HepG2 (cell line): ENCODE results near the gene IKBKE. TPM values are rescaled to one million over a fixed set of nuclear protein-coding genes. Genes with fewer than 3 reads are reported as not detected.

Experiments used
- ATAC-seq: fragments of 200-7000 bp; cut with Tn5 transposase; 3 replicates; pipeline ENCODE4 v1.9.1; 2020; ENCODE audit warnings: mild to moderate bottlenecking, moderate library complexity
- BruUV-seq: library from RNA; stranded (reverse); fragments of 400-500 nt; replicated peaks from 2 replicates; lab custom pipeline; 2021; lab: Mats Ljungman, UMichigan
- CTCF ChIA-PET: fragments of 300-600 bp; formaldehyde crosslinking; extraction: SDS; loops from one replicate; lab custom pipeline; 2021; ENCODE audit warnings: low total read pairs, inconsistent platforms, low intra/inter-chr PET ratio; lab: Yijun Ruan, JAX
- POLR2A ChIA-PET: fragments of 350-600 bp; sonication (Branson Sonifier 250); formaldehyde crosslinking; loops from one replicate; lab custom pipeline; 2020; ENCODE audit warnings: antibody characterized with exemption, inconsistent platforms; lab: Yijun Ruan, JAX
- DNase-seq: peaks from one replicate; pipeline ENCODE4 v3.0.0-alpha.2; 2015; ENCODE audit warnings: low spot score
- FAIRE-seq: peaks from 3 replicates; lab custom pipeline; 2011; peaks lifted over from hg19 to GRCh38; lab: Jason Lieb, UNC
- H2AFZ ChIP-seq: one replicate; pipeline ENCODE4 v1.6.1; 2011; ENCODE audit warnings: low read length, inconsistent platforms
- H3K27ac ChIP-seq: fragments of 300-600 bp; 3 replicates; pipeline ENCODE4 v1.8.0; 2011; ENCODE audit warnings: mixed run types, mild to moderate bottlenecking, mixed read lengths, low read length, inconsistent platforms; ENCODE audit not compliant: insufficient read depth; ENCODE audit errors: extremely low read length
- H3K27me3 ChIP-seq, 2 experiments: fragments of 200-600 bp in 1 of 2; 2 replicates in 1 of 2; 3 replicates in 1 of 2; pipeline versions ENCODE4 v1.6.0 to v1.8.0; 2011; ENCODE audit warnings: low read length in 2 of 2, mild to moderate bottlenecking in 2 of 2, moderate library complexity in 2 of 2, inconsistent platforms in 1 of 2; ENCODE audit not compliant: insufficient read depth in 2 of 2, control insufficient read depth in 1 of 2
- H3K36me3 ChIP-seq, 2 experiments: fragments of 200-600 bp in 1 of 2; replicated peaks in 1 of 2; 2 replicates in 1 of 2; 3 replicates in 1 of 2; pipeline versions ENCODE4 v1.5.1 to v1.8.0; 2011; ENCODE audit warnings: low read length in 2 of 2, inconsistent platforms in 1 of 2; ENCODE audit not compliant: insufficient read depth in 2 of 2, control insufficient read depth in 1 of 2
- H3K4me1 ChIP-seq: 2 replicates; pipeline ENCODE4 v1.5.1; 2012; ENCODE audit warnings: low read length, inconsistent platforms; ENCODE audit not compliant: insufficient read depth
- H3K4me2 ChIP-seq: 2 replicates; pipeline ENCODE4 v1.6.0; 2011; ENCODE audit warnings: low read depth, low read length, inconsistent platforms
- H3K4me3 ChIP-seq, 3 experiments: fragments of 200-600 bp in 1 of 3; sonication (generic), shearing (Covaris generic) in 1 of 3; replicated peaks in 1 of 3; 2 replicates each; pipeline ENCODE4 v1.5.1; 2011 to 2016; ENCODE audit warnings: low read length in 3 of 3, inconsistent platforms in 2 of 3, low read depth in 2 of 3, mild to moderate bottlenecking in 2 of 3, control low read depth in 1 of 3, mixed read lengths in 1 of 3; ENCODE audit not compliant: insufficient read depth in 1 of 3
- H3K79me2 ChIP-seq: one replicate; pipeline ENCODE4 v1.6.1; 2011; ENCODE audit warnings: low read length, inconsistent platforms; ENCODE audit not compliant: insufficient read depth
- H3K9ac ChIP-seq: 2 replicates; pipeline ENCODE4 v1.6.0; 2011; ENCODE audit warnings: mild to moderate bottlenecking, low read depth, low read length, inconsistent platforms; ENCODE audit not compliant: insufficient read depth
- H3K9me3 ChIP-seq: 2 replicates; pipeline ENCODE4 v1.5.1; 2012; ENCODE audit warnings: mild to moderate bottlenecking, low read length
- H4K20me1 ChIP-seq: 2 replicates; pipeline ENCODE4 v1.6.0; 2011; ENCODE audit warnings: inconsistent platforms, mild to moderate bottlenecking, low read length, moderate library complexity; ENCODE audit not compliant: insufficient read depth
- EZH2 ChIP-seq: conservative IDR thresholded peaks from 2 replicates; pipeline ENCODE4 v1.6.1; 2012; ENCODE audit warnings: mild to moderate bottlenecking, low read depth, low read length, moderate library complexity
- FOXA1 ChIP-seq, 2 experiments: fragments of 450-650 bp in 1 of 2; sonication (generic) in 1 of 2; formaldehyde crosslinking in 1 of 2; IDR thresholded peaks; 2 replicates each; pipeline versions ENCODE4 v1.4.0 to v1.6.1; 2016 to 2020; ENCODE audit warnings: missing genetic modification reagents in 1 of 2
- KLF6 ChIP-seq: IDR thresholded peaks from 2 replicates; pipeline ENCODE4 v1.8.0; 2016; ENCODE audit warnings: missing biosample characterization, missing genetic modification reagents
- SNAPC5 ChIP-seq: sonication (generic); formaldehyde crosslinking; IDR thresholded peaks from 2 replicates; pipeline ENCODE4 v1.8.1; 2023; ENCODE audit warnings: mild to moderate bottlenecking, missing genetic modification reagents, borderline replicate concordance
- SRSF9 ChIP-seq: fragments of 200-400 bp; formaldehyde crosslinking; IDR thresholded peaks from 2 replicates; pipeline ENCODE4 v1.6.1; 2018; ENCODE audit warnings: borderline replicate concordance, mild to moderate bottlenecking, low read depth, low read length; ENCODE audit not compliant: insufficient read depth, poor library complexity, severe bottlenecking
- ZBTB33 ChIP-seq: sonication (generic); formaldehyde crosslinking; IDR thresholded peaks from 2 replicates; pipeline ENCODE4 v1.4.0; 2020; ENCODE audit warnings: missing genetic modification reagents
- ZFP37 ChIP-seq: sonication (generic); formaldehyde crosslinking; IDR thresholded peaks from 2 replicates; pipeline ENCODE4 v1.4.0; 2020; ENCODE audit warnings: missing genetic modification reagents, borderline replicate concordance
- ZNF784 ChIP-seq: sonication (generic); formaldehyde crosslinking; IDR thresholded peaks from 2 replicates; pipeline ENCODE4 v1.5.1; 2020; ENCODE audit warnings: missing genetic modification reagents, mild to moderate bottlenecking, borderline replicate concordance
- WGBS: methylation state at CpG from one replicate; pipeline ENCODE4 v1.1.6; 2017; ENCODE audit warnings: low lambda C conversion rate; 5-methylcytosine and 5-hydroxymethylcytosine counted together
- in situ Hi-C: cut with HindIII; loops from 2 replicates; pipeline ENCODE4 v1.10.0; 2017; ENCODE audit warnings: low pct_unique_long_range_greater_than_20kb; ENCODE audit not compliant: extremely low pct_ligation_motif_present
- intact Hi-C: fragments of 100-400 bp; cut with micrococcal nuclease; formaldehyde crosslinking; loops from one replicate; pipeline ENCODE4 v1.10.0; 2022; ENCODE audit not compliant: unreplicated experiment
- polyA plus RNA-seq, 8 experiments: library from polyadenylated mRNA; depleted of rRNA in 3 of 8; stranded (reverse) in 7 of 8; unstranded in 1 of 8; fragments of >200 nt; fragmentation: Illumina TruSeq in 4 of 8; extraction: Trizol in 4 of 8; gene quantifications; 2 replicates each; pipeline versions ENCODE4 v1.2.1 to v1.2.3, GENCODE V29; 2011 to 2016; ENCODE audit warnings: low read depth in 4 of 8, missing spikeins in 1 of 8, mixed read lengths in 1 of 8; ENCODE audit not compliant: insufficient read depth in 1 of 8
- total RNA-seq, 5 experiments: library from RNA; depleted of rRNA; stranded (reverse); fragments of >200 nt; fragmentation: Illumina TruSeq; extraction: Trizol; gene quantifications; 2 replicates each; pipeline ENCODE4 v1.2.3, GENCODE V29; 2016; ENCODE audit warnings: low read depth in 1 of 5

Gene IKBKE
- total and polyA plus RNA-seq, 2 of the 13 experiments (the other 11 are each of a cell fraction or from before 2014, with no cell fraction given) = 4.5 to 5.8 TPM

GRCh38 chr1:206484901-206485300 is 14.6 kb downstream of the IKBKE start:
- peaks cover 1 to 2% of the 10 kb centered on the region in 2 experiments; a peak in 1 of 5 replicates for H3K36me3 ChIP-seq
- ChIA-PET POLR2A (no interaction called here), CTCF (no interaction called here)
- no peak overlapping the region for H3K9ac ChIP-seq
- no peak overlapping the region for H3K4me3 ChIP-seq
- FAIRE-seq = no peak
- no peak overlapping the region for H3K27ac ChIP-seq
- no peaks in the 10 kb centered on the region for H3K4me1 ChIP-seq
- H2AFZ ChIP-seq = no peak overlapping the region
- no TSS peak for BruUV-seq
- WGBS = 100% methylated on average over 2 of the region's 10 CpGs
- no peaks in the 10 kb centered on the region for H3K79me2 ChIP-seq
- in situ Hi-C loops = loop anchor here (5.0 kb wide), 1 partner anchor 97 kb away; no protein-coding TSS in a partner anchor
- DNase-seq = no peak
- intact Hi-C loops = no loop called here
- no peaks in the 10 kb centered on the region for H3K9me3 ChIP-seq
- no peaks in the 10 kb centered on the region for H4K20me1 ChIP-seq
- TF ChIP-seq FOXA1 (IDR thresholded peaks at IDR 0.05) (no peak), FOXA1 (CRISPR knock-in tag; IDR thresholded peaks at IDR 0.05) (no peak), KLF6 (CRISPR knock-in tag) (no peak), SNAPC5 (CRISPR knock-in tag) (no peak), ZBTB33 (no peak), ZNF784 (no peak), EZH2 (no peak), ZFP37 (CRISPR knock-in tag) (no peak), SRSF9 (no peak)
- ATAC-seq = no peak
- H3K4me2 ChIP-seq = no peak overlapping the region
- H3K27me3 ChIP-seq = no peaks in the 10 kb centered on the region
